GM12878 (cell line): Measurements from ENCODE around the gene IPCEF1. TPM values are rescaled to one million over a fixed set of nuclear protein-coding genes. Genes with fewer than 3 reads are reported as not detected.

Source experiments
- ATF7 ChIP-seq: fragments of 450-650 bp; IDR thresholded peaks from 2 replicates; pipeline ENCODE4 v1.6.1; 2016; ENCODE audit warnings: low read depth, mild to moderate bottlenecking
- CTCF ChIP-seq, 3 experiments: IDR thresholded peaks in 2 of 3; conservative IDR thresholded peaks in 1 of 3; 2 replicates each; pipeline ENCODE4 v1.5.1; 2011; ENCODE audit warnings: low read depth in 3 of 3, low read length in 3 of 3, mild to moderate bottlenecking in 3 of 3, control low read depth in 2 of 3, moderate library complexity in 2 of 3, inconsistent platforms in 1 of 3, mixed read lengths in 1 of 3; ENCODE audit not compliant: control insufficient read depth in 2 of 3, insufficient read depth in 1 of 3; ENCODE audit errors: extremely low read depth in 1 of 3
- FOXK2 ChIP-seq: fragments of 450-650 bp; IDR thresholded peaks from 2 replicates; pipeline ENCODE4 v1.6.1; 2017; ENCODE audit warnings: mild to moderate bottlenecking, moderate library complexity
- JUNB ChIP-seq: IDR thresholded peaks from 2 replicates; pipeline ENCODE4 v1.6.1; 2016; ENCODE audit warnings: antibody characterized with exemption, mild to moderate bottlenecking
- KAT2A ChIP-seq: conservative IDR thresholded peaks from 2 replicates; pipeline ENCODE4 v1.6.1; 2011; ENCODE audit warnings: low read depth, low read length; ENCODE audit not compliant: control insufficient read depth
- MXI1 ChIP-seq: fragments of 150-350 bp; IDR thresholded peaks from 2 replicates; pipeline ENCODE4 v1.6.1; 2011; ENCODE audit warnings: low read depth, mild to moderate bottlenecking, inconsistent platforms, low read length, improper control_type of control experiment
- NBN ChIP-seq: fragments of 450-650 bp; IDR thresholded peaks from 2 replicates; pipeline ENCODE4 v1.6.1; 2016
- NKRF ChIP-seq: fragments of 450-650 bp; conservative IDR thresholded peaks from 2 replicates; pipeline ENCODE4 v1.6.1; 2017; ENCODE audit warnings: mild to moderate bottlenecking, moderate library complexity
- POLR2AphosphoS2 ChIP-seq: IDR thresholded peaks from 2 replicates; pipeline ENCODE4 v1.6.1; 2011; ENCODE audit warnings: low read depth, mild to moderate bottlenecking, low read length, improper control_type of control experiment, moderate library complexity
- PRDM15 ChIP-seq: fragments of 450-650 bp; formaldehyde crosslinking; IDR thresholded peaks from 2 replicates; pipeline ENCODE4 v1.4.0; 2020; ENCODE audit warnings: mild to moderate bottlenecking, moderate library complexity
- RB1 ChIP-seq: fragments of 450-650 bp; formaldehyde crosslinking; IDR thresholded peaks from 2 replicates; pipeline ENCODE4 v1.6.1; 2017; ENCODE audit warnings: mild to moderate bottlenecking, borderline replicate concordance
- SMAD5 ChIP-seq: IDR thresholded peaks from 2 replicates; pipeline ENCODE4 v1.6.1; 2016; ENCODE audit warnings: antibody characterized with exemption, low read depth
- SMARCA5 ChIP-seq: fragments of 450-650 bp; IDR thresholded peaks from 2 replicates; pipeline ENCODE4 v1.6.1; 2017; ENCODE audit warnings: mild to moderate bottlenecking
- SMC3 ChIP-seq: IDR thresholded peaks from 2 replicates; pipeline ENCODE4 v1.6.1; 2011; ENCODE audit warnings: low read length, improper control_type of control experiment, borderline replicate concordance
- SP1 ChIP-seq: IDR thresholded peaks from one replicate; pipeline ENCODE4 v1.6.1; 2011; ENCODE audit warnings: low read depth, low read length
- ZBTB11 ChIP-seq: fragments of 450-650 bp; formaldehyde crosslinking; IDR thresholded peaks from 2 replicates; pipeline ENCODE4 v1.5.0; 2022; ENCODE audit warnings: mild to moderate bottlenecking, missing genetic modification characterization
- ZBTB4 ChIP-seq: fragments of 450-650 bp; formaldehyde crosslinking; IDR thresholded peaks from 2 replicates; pipeline ENCODE4 v1.4.0; 2022; ENCODE audit warnings: mild to moderate bottlenecking, moderate library complexity
- polyA plus RNA-seq, 11 experiments: library from polyadenylated mRNA; depleted of rRNA in 4 of 11; unstranded in 6 of 11; stranded (reverse) in 5 of 11; fragments of >200 nt; fragmentation: Nextera tagmentation in 4 of 11; fragmentation: Illumina TruSeq in 1 of 11; extraction: Ambion mirVana in 4 of 11; extraction: Trizol in 1 of 11; gene quantifications; 1 replicate in 1 of 11; 2 replicates in 10 of 11; pipeline versions ENCODE4 v1.2.1 to v1.2.3, GENCODE V29; 2011 to 2016; ENCODE audit warnings: inconsistent platforms in 2 of 11, missing spikeins in 2 of 11, low read depth in 1 of 11
- total RNA-seq, 4 experiments: library from RNA; depleted of rRNA in 3 of 4; stranded (reverse); fragments of >200 nt in 3 of 4; fragmentation: Illumina TruSeq in 1 of 4; extraction: Trizol in 1 of 4; gene quantifications; 2 replicates each; pipeline versions ENCODE4 v1.2.1 to v1.2.3, GENCODE V29; 2013 to 2021

IPCEF1 gene
- total and polyA plus RNA-seq, 10 of the 15 experiments (the other 5 are each of a cell fraction or from before 2014, with no cell fraction given): 1.3 to 137 (median 4.2) TPM

GRCh38 chr6:154161689-154162088 lies 194.9 kb downstream of the IPCEF1 start (continued):
- TF ChIP-seq ZBTB4 (CRISPR knock-in tag): no peak
- TF ChIP-seq FOXK2: no peak
- no peak for TF ChIP-seq MXI1
- TF ChIP-seq SP1: no peak
- no peak for TF ChIP-seq SMARCA5
- no peak for TF ChIP-seq SMAD5
- TF ChIP-seq ATF7: peak; percentile 40; the same call in 1 of the 2 replicates
- TF ChIP-seq NKRF: no peak
- no peak for TF ChIP-seq PRDM15 (CRISPR knock-in tag)
- no peak for TF ChIP-seq CTCF (IDR thresholded peaks at IDR 0.05 in 2 of 3, conservative IDR thresholded peaks at IDR 0.05 in 1 of 3; ENCODE audit: control insufficient read depth in 2 of 3, extremely low read depth in 1 of 3, insufficient read depth in 1 of 3, low read depth in 3 of 3, low read length in 3 of 3)
- no peak for TF ChIP-seq POLR2AphosphoS2
- TF ChIP-seq KAT2A: no peak
- 0 out of 2 replicates have a peak, but pooled peaks have one; percentile 31 for TF ChIP-seq NBN
- TF ChIP-seq JUNB: no peak
- no peak for TF ChIP-seq RB1
- no peak for TF ChIP-seq ZBTB11 (CRISPR knock-in tag)
- no peak for TF ChIP-seq SMC3
